GM12878 (cell line): Measurements from ENCODE around the gene GATA3.

Source experiments
- MLLT1 ChIP-seq: fragments of 450-650 bp; IDR thresholded peaks from 2 replicates; pipeline ENCODE4 v1.6.1; 2016; ENCODE audit warnings: mild to moderate bottlenecking
- RAD21 ChIP-seq: IDR thresholded peaks from 2 replicates; pipeline ENCODE4 v1.6.1; 2011; ENCODE audit warnings: mild to moderate bottlenecking, low read depth, low read length, moderate library complexity; ENCODE audit not compliant: insufficient read depth

GRCh38 chr10:8085251-8085650, 30.8 kb downstream of the GATA3 start:
- TF ChIP-seq MLLT1 (no peak), RAD21 (no peak)
